ENCODE data around the gene CD300LF.

DNA sequence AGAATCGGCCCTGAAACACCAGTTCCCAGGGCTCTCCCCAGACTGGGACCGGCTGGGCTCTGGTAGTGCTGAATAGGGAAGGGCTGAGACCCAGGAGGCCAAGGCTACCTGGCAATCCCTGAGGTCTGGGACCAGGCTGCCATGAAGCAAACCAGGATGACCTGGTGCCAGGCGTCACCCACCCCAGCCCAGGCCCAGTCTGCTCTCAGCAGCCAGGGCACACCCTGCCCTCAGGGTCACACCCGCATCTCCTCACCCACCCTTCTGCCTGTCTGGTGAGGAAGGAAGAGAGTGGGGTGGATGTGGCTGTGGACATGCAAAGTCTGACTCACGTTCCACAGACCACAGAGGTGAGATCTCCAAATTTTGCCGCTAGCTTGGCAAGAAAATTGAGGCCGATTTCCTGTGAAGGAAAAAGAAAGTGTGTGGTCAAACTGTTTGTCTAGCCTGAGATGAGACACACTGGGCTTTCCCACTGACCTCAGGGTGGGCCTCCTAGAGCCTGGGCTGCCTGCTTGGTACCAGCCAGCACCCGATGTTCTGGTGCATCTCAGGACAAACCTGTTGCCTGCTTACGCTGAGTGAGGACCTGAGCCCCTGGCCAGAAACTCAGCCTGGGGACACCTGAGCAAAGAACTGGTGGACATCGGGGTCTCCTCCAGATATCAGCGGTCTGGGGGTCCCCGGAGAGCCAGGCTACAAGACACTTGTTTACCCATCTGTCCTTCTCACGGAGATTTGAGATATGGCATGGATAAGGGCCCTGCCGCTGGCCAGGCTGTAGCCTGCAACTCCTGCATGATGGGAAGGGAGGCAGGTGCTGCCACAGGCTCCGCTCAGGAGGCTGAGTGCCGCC lies 18.0 kb upstream of the CD300LF start:
- TF ChIP-seq, protein P1, sequence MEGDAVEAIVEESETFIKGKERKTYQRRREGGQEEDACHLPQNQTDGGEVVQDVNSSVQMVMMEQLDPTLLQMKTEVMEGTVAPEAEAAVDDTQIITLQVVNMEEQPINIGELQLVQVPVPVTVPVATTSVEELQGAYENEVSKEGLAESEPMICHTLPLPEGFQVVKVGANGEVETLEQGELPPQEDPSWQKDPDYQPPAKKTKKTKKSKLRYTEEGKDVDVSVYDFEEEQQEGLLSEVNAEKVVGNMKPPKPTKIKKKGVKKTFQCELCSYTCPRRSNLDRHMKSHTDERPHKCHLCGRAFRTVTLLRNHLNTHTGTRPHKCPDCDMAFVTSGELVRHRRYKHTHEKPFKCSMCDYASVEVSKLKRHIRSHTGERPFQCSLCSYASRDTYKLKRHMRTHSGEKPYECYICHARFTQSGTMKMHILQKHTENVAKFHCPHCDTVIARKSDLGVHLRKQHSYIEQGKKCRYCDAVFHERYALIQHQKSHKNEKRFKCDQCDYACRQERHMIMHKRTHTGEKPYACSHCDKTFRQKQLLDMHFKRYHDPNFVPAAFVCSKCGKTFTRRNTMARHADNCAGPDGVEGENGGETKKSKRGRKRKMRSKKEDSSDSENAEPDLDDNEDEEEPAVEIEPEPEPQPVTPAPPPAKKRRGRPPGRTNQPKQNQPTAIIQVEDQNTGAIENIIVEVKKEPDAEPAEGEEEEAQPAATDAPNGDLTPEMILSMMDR (conservative IDR thresholded peaks at IDR 0.05; ENCODE audit: low read length), result no peak
- no peak for TF ChIP-seq EZH2phosphoT487 (IDR thresholded peaks at IDR 0.05; ENCODE audit: borderline replicate concordance)
